NAMALWA (cell line): ENCODE results near the gene CDC73.
"Not testable (repeated sequence)": the region's sequence is repeated elsewhere in the genome, so short reads cannot be mapped to it uniquely, and the experiment has no call there.

Source experiments
- DNase-seq: peaks from one replicate; pipeline ENCODE4 v3.0.0-alpha.2; 2015; ENCODE audit warnings: low spot score

CDC73 gene

GRCh38 chr1:193114485-193115095 lies 7.2 kb upstream of the CDC73 start:
- no peak for DNase-seq

- no peak for DNase-seq
Observed at GRCh38 chr1:193115629-193116227, 6.1 kb upstream of the CDC73 start.

DNA sequence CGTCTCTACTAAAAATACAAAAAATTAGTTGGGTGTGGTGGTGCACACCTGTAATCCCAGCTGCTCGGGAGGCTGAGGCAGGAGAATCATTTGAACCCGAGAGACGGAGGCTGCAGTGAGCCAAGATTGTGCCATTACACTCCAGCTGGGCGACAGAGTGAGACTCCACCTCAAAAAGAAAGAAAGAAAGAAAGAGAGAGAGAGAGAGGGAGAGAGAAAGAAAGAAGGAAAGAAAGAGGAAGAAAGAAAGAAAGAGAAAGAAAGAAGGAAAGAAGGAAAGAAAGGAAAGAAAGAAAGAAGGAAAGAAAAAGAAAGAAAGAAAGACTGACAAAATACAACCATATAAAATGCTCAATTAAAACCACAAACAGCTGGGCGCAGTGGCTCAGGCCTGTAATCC lies 4.7 kb upstream of the CDC73 start:
- not testable (repeated sequence) for DNase-seq

- no peak for DNase-seq
Observed at GRCh38 chr1:193118194-193118593, 3.6 kb upstream of the CDC73 start.

DNA sequence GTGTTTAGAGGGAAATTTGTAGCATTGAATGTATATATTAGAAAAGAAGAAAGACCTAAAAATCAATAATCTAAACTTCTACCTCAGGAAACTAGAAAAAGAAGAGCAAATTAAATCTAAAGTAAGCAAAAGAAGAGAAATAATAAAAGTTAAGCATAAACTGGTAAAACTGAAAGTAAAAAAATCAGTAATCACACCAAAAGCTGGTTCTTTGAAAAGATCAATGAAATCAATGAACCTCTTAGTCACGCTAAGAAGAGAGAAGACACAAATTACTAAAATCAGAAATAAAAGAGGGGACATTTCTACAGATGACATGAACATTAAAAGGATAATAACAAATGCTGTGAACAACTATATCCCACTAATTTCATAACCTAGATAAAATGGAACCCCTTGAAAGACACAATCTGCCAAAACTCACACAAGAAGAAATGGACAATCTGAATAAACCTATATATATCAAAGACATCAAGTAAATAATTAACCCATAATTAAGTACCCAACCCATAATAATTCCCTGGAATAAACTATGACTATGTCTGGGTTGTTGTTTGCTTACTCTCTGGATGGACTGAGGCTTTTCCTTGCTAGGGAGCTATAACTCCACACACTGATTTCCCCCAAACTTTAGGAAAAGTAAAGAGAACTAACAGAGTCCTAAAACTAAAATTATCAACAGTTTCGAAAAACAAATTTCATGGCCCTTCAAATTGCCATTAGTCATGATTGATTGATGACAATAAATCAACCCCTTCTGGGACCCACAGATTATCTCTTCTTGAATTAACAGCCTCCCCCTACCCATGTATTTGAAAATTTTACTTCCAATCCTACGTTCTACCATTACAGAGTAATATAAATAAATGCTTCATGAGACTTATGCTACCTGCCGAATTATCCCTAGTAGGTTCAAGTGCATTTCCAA lies 2.8 kb upstream of the CDC73 start:
- no peak for DNase-seq

GRCh38 chr1:193120604-193121166 lies 1.1 kb upstream of the CDC73 start:
- DNase-seq = peak; percentile 13

DNA sequence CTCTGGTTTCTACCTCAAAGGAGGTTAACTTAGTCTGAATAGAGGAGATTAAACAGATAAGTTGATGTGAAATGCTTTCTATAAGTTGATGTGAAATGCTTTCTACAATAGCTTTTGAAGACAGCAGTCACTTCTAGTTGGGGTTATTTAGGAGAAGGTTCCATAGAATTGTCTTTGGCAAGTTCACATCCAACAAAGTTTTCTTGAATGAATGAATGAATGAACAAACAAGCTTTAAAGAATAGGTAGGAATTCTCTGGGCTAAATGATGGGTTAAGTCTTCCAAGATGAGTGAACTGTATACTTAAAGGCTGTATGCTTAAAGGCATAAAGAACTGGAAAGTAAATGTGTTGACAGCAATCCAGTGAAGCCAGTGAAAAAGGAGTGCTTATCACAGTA lies 1.9 kb downstream of the CDC73 start:
- DNase-seq = no peak

- no peak for DNase-seq
Observed at GRCh38 chr1:193125369-193125768, 3.5 kb downstream of the CDC73 start.

GRCh38 chr1:193131266-193131860 lies 9.5 kb downstream of the CDC73 start:
- DNase-seq = no peak

DNA sequence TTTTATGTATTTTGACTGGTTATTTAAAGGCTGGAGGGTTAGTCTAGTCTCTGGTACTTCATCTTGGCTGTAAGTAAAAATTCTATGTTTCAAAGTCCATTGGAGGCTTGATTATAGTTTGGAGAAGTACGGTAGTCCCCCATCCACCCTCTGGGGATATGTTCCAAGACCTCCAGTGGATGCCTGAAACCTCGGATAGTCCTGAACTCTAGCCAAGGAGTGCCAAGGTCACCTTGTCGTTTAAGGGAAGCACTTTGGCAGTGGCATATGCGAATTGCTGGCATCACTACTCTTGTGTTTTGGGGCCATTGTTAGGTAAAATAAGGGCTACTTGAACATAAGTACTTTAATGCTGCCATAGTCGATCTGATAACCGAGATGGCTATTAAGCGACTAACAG lies 18.4 kb downstream of the CDC73 start:
- DNase-seq = no peak

DNA sequence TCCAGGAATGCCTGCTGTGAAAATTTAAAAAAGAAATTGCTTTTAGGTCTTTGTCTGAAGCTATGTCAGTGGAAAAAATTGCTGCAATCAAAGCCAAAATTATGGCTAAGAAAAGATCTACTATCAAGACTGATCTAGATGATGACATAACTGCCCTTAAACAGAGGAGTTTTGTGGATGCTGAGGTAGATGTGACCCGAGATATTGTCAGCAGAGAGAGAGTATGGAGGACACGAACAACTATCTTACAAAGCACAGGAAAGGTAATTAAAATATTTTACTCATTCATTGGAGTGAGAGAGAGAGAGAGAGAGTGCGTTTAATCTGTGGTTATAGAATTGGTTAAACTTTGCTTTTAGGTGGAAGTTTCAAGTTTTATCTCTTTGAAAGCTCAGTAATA lies 20.0 kb downstream of the CDC73 start:
- DNase-seq = no peak

DNA sequence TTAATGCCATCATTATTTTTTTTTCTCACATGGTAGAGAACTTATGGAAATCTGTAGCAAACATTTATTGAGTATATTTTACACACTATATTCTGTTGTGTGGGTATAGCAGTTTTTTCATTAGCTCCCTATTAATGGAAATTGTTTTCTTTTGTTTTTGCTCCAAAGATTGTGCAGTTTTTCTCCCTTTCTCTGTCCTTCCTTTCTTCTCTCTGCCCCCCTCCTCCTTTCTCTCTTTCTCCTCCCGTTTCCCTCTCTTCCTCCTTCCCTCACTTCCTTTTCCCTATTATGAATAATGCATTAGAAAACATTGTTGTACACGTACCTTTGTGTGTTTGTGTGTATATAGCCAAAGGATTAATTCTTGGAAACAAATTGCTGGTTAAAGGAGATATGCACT lies 20.6 kb downstream of the CDC73 start:
- DNase-seq = no peak

DNA sequence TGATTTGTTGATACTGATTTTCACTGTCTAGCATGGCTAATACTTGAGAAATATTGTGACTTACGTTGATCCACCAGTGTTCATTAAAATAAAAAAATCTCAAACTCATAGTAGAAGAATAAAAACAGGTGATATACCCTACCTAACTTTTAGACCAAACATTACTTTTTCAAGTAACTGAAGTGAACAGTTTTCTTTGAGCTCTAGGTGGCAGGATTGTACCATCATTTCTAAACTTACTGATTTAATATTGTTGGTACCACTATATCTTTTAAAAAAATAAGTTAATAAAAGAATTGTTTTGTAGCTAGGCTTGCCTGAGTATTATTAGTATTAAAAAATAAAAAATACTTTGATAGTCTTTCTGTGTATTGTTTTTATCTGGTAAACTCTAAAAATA lies 21.5 kb downstream of the CDC73 start:
- peak; percentile 30 for DNase-seq

DNA sequence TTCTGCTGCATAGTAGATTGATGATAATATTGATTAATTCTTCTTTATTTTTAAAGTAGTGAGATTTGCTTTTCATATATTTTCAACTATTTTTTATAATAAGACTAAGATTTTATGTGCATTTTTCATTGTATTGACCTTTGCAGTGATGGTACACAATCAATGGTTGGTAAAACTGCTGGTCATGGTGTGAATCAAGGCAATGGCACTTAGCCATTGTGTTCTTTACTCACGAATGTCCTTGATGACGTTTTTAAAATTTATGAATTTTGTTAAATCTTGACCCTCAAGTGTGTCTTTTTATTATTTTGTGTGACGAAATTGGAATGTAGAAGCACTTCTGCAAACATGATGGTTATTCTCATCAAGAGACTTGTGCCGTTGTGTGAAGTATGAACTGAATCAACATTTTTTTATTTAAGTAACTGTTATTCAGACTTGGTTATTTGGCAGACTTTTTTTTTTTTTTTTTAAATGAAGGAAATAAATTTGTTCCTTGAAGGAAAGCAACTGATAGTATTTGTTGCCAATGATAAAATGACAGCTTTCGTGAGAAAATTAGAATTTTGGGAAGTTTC lies 22.6 kb downstream of the CDC73 start:
- no peak for DNase-seq

- DNase-seq = no peak
Observed at GRCh38 chr1:193144999-193145398, 23.2 kb downstream of the CDC73 start.

DNA sequence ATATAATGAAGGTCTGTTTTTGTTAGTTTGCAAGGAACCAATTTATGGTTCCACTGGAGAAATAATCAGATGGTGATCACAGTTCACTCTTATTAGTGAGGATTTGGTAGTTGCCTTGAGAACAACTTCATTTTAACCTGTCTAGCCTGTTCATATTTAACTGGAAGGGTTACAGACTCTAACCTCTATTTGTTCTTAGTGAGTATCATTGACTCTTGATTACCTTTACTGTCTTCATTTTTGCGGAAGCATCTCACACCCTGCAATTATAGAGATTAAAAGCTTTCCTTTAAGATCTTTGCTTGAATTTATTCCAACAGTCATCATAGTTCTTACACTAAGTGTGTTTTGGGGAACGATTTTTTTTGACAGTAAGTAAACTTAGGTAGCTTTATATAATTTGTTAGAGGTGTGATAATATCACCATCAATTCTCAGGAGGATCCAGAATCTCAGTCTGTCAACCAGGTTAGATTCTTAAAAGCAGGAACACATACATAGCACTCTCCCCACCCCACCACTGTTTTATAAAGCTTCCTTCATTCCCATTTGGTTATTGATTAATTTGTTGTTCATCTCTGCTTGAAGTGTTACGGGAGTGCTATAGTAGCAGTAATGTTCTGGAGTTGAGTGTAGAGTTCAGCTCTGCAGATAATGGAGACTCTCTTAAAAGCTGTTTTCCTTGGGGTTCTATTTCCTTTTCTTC lies 34.4 kb downstream of the CDC73 start:
- DNase-seq = no peak

DNA sequence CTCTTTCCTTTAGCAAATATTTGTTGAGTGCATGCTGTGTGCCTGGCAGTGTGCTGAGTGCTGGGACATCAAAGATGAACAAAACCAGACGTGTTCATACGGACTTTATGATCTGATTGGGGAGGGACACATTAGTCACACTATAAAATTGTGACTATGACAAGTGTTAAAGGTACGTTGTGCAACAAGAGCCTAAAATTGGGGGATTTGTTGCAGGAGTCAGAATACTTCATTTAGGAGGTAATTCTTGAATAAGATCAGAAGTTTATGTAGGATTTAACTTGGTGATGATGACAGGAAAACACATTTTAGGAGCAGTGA lies 35.0 kb downstream of the CDC73 start:
- no peak for DNase-seq

GRCh38 chr1:193157360-193157759 lies 35.5 kb downstream of the CDC73 start:
- no peak for DNase-seq

DNA sequence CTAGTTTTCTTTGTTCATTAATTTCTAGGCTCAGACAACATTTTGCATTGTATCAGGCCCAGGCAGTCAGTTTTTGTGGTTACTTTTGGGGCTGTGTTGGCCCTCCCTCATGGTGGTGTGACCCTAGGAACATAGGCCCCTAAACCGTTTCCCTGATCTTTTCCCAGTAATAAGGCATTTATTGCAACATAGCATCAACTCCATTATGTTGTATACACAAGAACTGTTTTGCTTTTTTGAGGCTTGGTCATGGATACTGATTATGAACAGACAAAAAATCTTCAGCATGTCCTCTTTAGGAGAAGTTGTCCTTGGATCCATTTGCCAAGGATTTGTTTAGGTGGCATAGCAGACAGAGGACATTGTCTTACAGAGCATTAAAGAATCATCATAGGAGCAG lies 54.3 kb downstream of the CDC73 start:
- DNase-seq = no peak

GRCh38 chr1:193176788-193177187 lies 55.0 kb downstream of the CDC73 start:
- no peak for DNase-seq

GRCh38 chr1:193179094-193179493 lies 57.3 kb downstream of the CDC73 start:
- DNase-seq = no peak

DNA sequence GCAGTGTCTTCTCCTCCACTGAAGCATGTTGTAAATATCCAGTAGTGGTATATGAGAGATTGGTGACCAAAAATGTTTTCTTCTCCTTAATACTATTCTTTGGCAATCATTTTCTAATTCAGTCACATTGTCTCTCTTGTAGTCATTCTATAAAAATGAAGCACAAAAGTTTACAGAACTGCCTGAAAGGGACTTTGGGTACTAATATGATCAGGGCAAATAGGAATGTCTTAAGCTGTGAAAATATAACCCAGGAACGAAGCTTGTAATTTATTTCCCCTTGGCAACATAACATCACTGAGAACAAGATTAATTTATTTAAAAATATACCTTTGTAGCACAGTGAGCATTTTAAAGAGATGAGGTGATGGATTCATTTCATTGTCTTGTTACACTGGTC lies 59.7 kb downstream of the CDC73 start:
- no peak for DNase-seq
